ENCODE results near the gene ITIH2. TPM values are rescaled to one million over a fixed set of nuclear protein-coding genes. Genes with fewer than 3 reads are reported as not detected.

The ITIH2 gene
- total RNA-seq, 6 experiments from 2014 or later = not detected

GRCh38 chr10:7664707-7665106 lies 38.4 kb upstream of the ITIH2 start:
- H3K4me3 Mint-ChIP-seq = no peak overlapping the region
- no peak for TF ChIP-seq CTCF (IDR thresholded peaks at IDR 0.05)
- H3K4me1 Mint-ChIP-seq (ENCODE audit: low read depth) = no peaks in the 10 kb centered on the region
- peaks cover 4% of the 10 kb centered on the region; the same call in 1 of the 2 replicates for H3K27me3 Mint-ChIP-seq (ENCODE audit: insufficient read depth)
- H3K9me3 Mint-ChIP-seq = no peaks in the 10 kb centered on the region; the same call in 1 of the 2 replicates
- H3K36me3 Mint-ChIP-seq (ENCODE audit: low read depth) = no peaks in the 10 kb centered on the region
- H3K27ac Mint-ChIP-seq = no peak overlapping the region
- no peak for DNase-seq

GRCh38 chr10:7665767-7666166 lies 37.3 kb upstream of the ITIH2 start:
- Mint-ChIP-seq H3K27ac (no peak overlapping the region), H3K9me3 (no peaks in the 10 kb centered on the region; the same call in 1 of the 2 replicates), H3K36me3 (ENCODE audit: low read depth) (no peaks in the 10 kb centered on the region), H3K4me1 (ENCODE audit: low read depth) (no peaks in the 10 kb centered on the region), H3K4me3 (no peak overlapping the region), H3K27me3 (ENCODE audit: insufficient read depth) (peaks cover 4% of the 10 kb centered on the region; the same call in 1 of the 2 replicates)
- no peak for TF ChIP-seq CTCF (IDR thresholded peaks at IDR 0.05)
- DNase-seq = no peak

GRCh38 chr10:7666253-7667023 lies 36.7 kb upstream of the ITIH2 start, which contains the start of gene ITIH5:
Gene ITIH5 (minus strand): TSS chr10:7666966. CDS start chr10:7666892, 74 bp downstream.
- no peaks in the 10 kb centered on the region for H3K36me3 Mint-ChIP-seq (ENCODE audit: low read depth)
- H3K27ac Mint-ChIP-seq = no peak within 1 kb of the TSS
- H3K9me3 Mint-ChIP-seq = no peaks in the 10 kb centered on the region; the same call in 1 of the 2 replicates
- TF ChIP-seq CTCF (IDR thresholded peaks at IDR 0.05) = no peak
- no peak for DNase-seq
- H3K27me3 Mint-ChIP-seq (ENCODE audit: insufficient read depth) = peaks cover 4% of the 10 kb centered on the region; the same call in 1 of the 2 replicates
- no peak within 1 kb of the TSS for H3K4me3 Mint-ChIP-seq
- H3K4me1 Mint-ChIP-seq (ENCODE audit: low read depth) = no peaks in the 10 kb centered on the region

GRCh38 chr10:7667262-7668141 lies 35.6 kb upstream of the ITIH2 start:
- H3K36me3 Mint-ChIP-seq (ENCODE audit: low read depth) = no peaks in the 10 kb centered on the region
- no peaks in the 10 kb centered on the region for H3K4me1 Mint-ChIP-seq (ENCODE audit: low read depth)

More at GRCh38 chr10:7667262-7668141, 35.6 kb upstream of the ITIH2 start:
- peaks cover 4% of the 10 kb centered on the region; the same call in 1 of the 2 replicates for H3K27me3 Mint-ChIP-seq (ENCODE audit: insufficient read depth)
- DNase-seq = no peak
- H3K4me3 Mint-ChIP-seq = no peak overlapping the region
- no peak overlapping the region for H3K27ac Mint-ChIP-seq
- no peak for TF ChIP-seq CTCF (IDR thresholded peaks at IDR 0.05)
- H3K9me3 Mint-ChIP-seq = no peaks in the 10 kb centered on the region; the same call in 1 of the 2 replicates

Data from HFFc6 (cell line).